NT2/D1 (cell line): Measurements from ENCODE around the gene TENM3.

Experiments used
- DNase-seq: peaks from one replicate; pipeline ENCODE4 v3.0.0-alpha.2; 2011; ENCODE audit warnings: low read depth, low spot score
- H3K27me3 ChIP-seq: 2 replicates; pipeline ENCODE4 v1.6.0; 2011; ENCODE audit warnings: mild to moderate bottlenecking; ENCODE audit not compliant: insufficient read length, insufficient read depth
- H3K36me3 ChIP-seq: 2 replicates; pipeline ENCODE4 v1.6.1; 2011; ENCODE audit warnings: mild to moderate bottlenecking, low read length, mixed read lengths; ENCODE audit not compliant: insufficient read depth, insufficient read length
- H3K4me1 ChIP-seq: 2 replicates; pipeline ENCODE4 v1.5.1; 2011; ENCODE audit not compliant: insufficient read depth, insufficient read length
- H3K4me3 ChIP-seq: 2 replicates; pipeline ENCODE4 v1.5.1; 2011; ENCODE audit warnings: low read depth; ENCODE audit not compliant: insufficient read length
- H3K9ac ChIP-seq: 2 replicates; pipeline ENCODE4 v1.6.0; 2011; ENCODE audit warnings: low read depth; ENCODE audit not compliant: insufficient read length
- H3K9me3 ChIP-seq: 2 replicates; pipeline ENCODE4 v1.5.1; 2011; ENCODE audit warnings: mild to moderate bottlenecking, low read length; ENCODE audit not compliant: insufficient read depth
- SUZ12 ChIP-seq: IDR thresholded peaks from 2 replicates; pipeline ENCODE4 v1.6.1; 2011; ENCODE audit not compliant: insufficient read length, insufficient read depth; ENCODE audit errors: extremely low read depth
- YY1 ChIP-seq: IDR thresholded peaks from 2 replicates; pipeline ENCODE4 v1.6.1; 2011; ENCODE audit not compliant: insufficient read length, insufficient read depth
- ZNF274 ChIP-seq: IDR thresholded peaks from 2 replicates; pipeline ENCODE4 v1.6.1; 2011; ENCODE audit warnings: mild to moderate bottlenecking, low read depth, low read length

TENM3 gene

GRCh38 chr4:182842759-182843390, 599.7 kb downstream of the TENM3 start:
- H3K4me3 ChIP-seq, result no peak overlapping the region
- no peaks in the 10 kb centered on the region for H3K36me3 ChIP-seq
- H3K4me1 ChIP-seq, result peaks cover 4% of the 10 kb centered on the region
- no peak overlapping the region for H3K9ac ChIP-seq
- no peak for DNase-seq
- H3K27me3 ChIP-seq, result no peaks in the 10 kb centered on the region
- no peaks in the 10 kb centered on the region for H3K9me3 ChIP-seq
- TF ChIP-seq ZNF274 (no peak), SUZ12 (no peak), YY1 (no peak)

GRCh38 chr4:182843808-182844325, 600.7 kb downstream of the TENM3 start:
- H3K4me1 ChIP-seq, result peaks cover 4% of the 10 kb centered on the region
- H3K4me3 ChIP-seq, result no peak overlapping the region
- H3K36me3 ChIP-seq, result no peaks in the 10 kb centered on the region
- DNase-seq, result no peak
- no peaks in the 10 kb centered on the region for H3K9me3 ChIP-seq
- H3K9ac ChIP-seq, result no peak overlapping the region
- H3K27me3 ChIP-seq, result no peaks in the 10 kb centered on the region
- TF ChIP-seq ZNF274, result no peak
- TF ChIP-seq SUZ12, result no peak
- no peak for TF ChIP-seq YY1

- H3K4me1 ChIP-seq, result peaks cover 4% of the 10 kb centered on the region
- no peaks in the 10 kb centered on the region for H3K9me3 ChIP-seq
- TF ChIP-seq YY1 (no peak), ZNF274 (no peak), SUZ12 (no peak)
- DNase-seq, result no peak
- H3K36me3 ChIP-seq, result no peaks in the 10 kb centered on the region
- no peak overlapping the region for H3K4me3 ChIP-seq
- H3K27me3 ChIP-seq, result no peaks in the 10 kb centered on the region
- H3K9ac ChIP-seq, result no peak overlapping the region
These were observed 602.4 kb downstream of the TENM3 start for GRCh38 chr4:182845618-182846017.

GRCh38 chr4:182846036-182846435, 602.8 kb downstream of the TENM3 start:
- no peaks in the 10 kb centered on the region for H3K9me3 ChIP-seq
- H3K4me3 ChIP-seq, result no peak overlapping the region
- DNase-seq, result no peak
- no peaks in the 10 kb centered on the region for H3K36me3 ChIP-seq
- no peak for TF ChIP-seq YY1
- no peak for TF ChIP-seq SUZ12
- no peak for TF ChIP-seq ZNF274
- H3K4me1 ChIP-seq, result peaks cover 4% of the 10 kb centered on the region
- no peaks in the 10 kb centered on the region for H3K27me3 ChIP-seq
- no peak overlapping the region for H3K9ac ChIP-seq

GRCh38 chr4:182847576-182848450, 604.6 kb downstream of the TENM3 start:
- Histone ChIP-seq H3K36me3 (no peaks in the 10 kb centered on the region), H3K9ac (no peak overlapping the region), H3K4me1 (peaks cover 4% of the 10 kb centered on the region), H3K9me3 (peaks cover 2% of the 10 kb centered on the region; the same call in 1 of the 2 replicates), H3K27me3 (no peaks in the 10 kb centered on the region), H3K4me3 (no peak overlapping the region)
- DNase-seq, result no peak
- no peak for TF ChIP-seq SUZ12
- TF ChIP-seq ZNF274, result no peak
- TF ChIP-seq YY1, result no peak

- no peak overlapping the region for H3K9ac ChIP-seq
- peaks cover 9% of the 10 kb centered on the region; the same call in 1 of the 2 replicates for H3K9me3 ChIP-seq
- no peak overlapping the region for H3K4me3 ChIP-seq
- no peak for DNase-seq
- H3K27me3 ChIP-seq, result no peaks in the 10 kb centered on the region
- TF ChIP-seq SUZ12 (no peak), ZNF274 (no peak), YY1 (no peak)
- peaks cover 4% of the 10 kb centered on the region for H3K4me1 ChIP-seq
- no peaks in the 10 kb centered on the region for H3K36me3 ChIP-seq
These were observed 605.5 kb downstream of the TENM3 start for GRCh38 chr4:182848685-182849084.
